22Rv1 (cell line): ENCODE data around the gene MAP4K4.

ENCODE experiments used
- H3K27ac ChIP-seq: fragments of 450-650 bp; 2 replicates; pipeline ENCODE4 v1.5.1; 2017
- ZFX ChIP-seq: fragments of 450-650 bp; IDR thresholded peaks from 2 replicates; pipeline ENCODE4 v1.6.1; 2017; ENCODE audit warnings: antibody characterized with exemption, borderline replicate concordance
- TF ChIP-seq, protein P1 (sequence below): fragments of 450-650 bp; IDR thresholded peaks from 2 replicates; pipeline ENCODE4 v1.5.1; 2017; ENCODE audit warnings: mild to moderate bottlenecking

The MAP4K4 gene

DNA sequence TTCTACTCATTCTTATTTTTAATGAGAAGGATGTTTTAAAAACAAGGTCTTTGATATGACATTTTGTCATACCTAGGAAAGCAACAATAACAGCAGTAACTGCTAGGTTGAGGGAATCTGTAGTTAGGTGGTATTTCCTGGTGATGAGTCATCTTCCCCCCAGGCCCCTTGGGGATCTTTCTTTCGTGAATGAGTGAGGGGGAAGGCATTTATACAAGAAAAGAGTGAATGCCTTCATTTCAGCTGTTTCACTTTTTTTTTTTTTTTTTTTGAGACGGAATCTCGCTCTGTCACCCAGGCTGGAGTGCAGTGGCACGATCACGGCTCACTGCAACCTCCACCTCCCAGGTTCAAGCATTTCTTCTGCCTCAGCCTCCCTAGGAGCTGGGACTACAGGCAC, 108.6 kb downstream of the MAP4K4 start:
- no peak for TF ChIP-seq ZFX
- TF ChIP-seq, protein P1, sequence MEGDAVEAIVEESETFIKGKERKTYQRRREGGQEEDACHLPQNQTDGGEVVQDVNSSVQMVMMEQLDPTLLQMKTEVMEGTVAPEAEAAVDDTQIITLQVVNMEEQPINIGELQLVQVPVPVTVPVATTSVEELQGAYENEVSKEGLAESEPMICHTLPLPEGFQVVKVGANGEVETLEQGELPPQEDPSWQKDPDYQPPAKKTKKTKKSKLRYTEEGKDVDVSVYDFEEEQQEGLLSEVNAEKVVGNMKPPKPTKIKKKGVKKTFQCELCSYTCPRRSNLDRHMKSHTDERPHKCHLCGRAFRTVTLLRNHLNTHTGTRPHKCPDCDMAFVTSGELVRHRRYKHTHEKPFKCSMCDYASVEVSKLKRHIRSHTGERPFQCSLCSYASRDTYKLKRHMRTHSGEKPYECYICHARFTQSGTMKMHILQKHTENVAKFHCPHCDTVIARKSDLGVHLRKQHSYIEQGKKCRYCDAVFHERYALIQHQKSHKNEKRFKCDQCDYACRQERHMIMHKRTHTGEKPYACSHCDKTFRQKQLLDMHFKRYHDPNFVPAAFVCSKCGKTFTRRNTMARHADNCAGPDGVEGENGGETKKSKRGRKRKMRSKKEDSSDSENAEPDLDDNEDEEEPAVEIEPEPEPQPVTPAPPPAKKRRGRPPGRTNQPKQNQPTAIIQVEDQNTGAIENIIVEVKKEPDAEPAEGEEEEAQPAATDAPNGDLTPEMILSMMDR = no peak
- H3K27ac ChIP-seq = no peak overlapping the region

DNA sequence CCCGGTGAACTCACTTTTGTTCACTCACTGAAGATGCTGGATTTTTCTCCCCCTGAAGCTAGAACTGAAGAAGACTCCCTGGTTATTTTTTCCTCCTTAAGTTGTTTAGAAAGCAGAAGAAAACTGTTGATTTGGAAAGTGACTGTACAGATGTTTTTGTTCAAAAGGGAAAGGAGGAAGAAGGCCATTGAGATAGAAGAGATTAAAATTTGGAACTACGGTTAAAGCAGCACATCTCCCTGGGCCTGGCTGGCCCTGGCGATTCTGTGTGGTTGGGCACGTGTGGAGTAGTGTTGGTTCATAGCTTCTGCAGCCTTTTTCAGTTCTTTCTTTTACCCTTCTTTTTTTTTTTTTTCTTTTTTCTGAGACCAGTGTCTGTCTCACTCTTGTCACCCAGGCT, 109.2 kb downstream of the MAP4K4 start:
- no peak overlapping the region for H3K27ac ChIP-seq

DNA sequence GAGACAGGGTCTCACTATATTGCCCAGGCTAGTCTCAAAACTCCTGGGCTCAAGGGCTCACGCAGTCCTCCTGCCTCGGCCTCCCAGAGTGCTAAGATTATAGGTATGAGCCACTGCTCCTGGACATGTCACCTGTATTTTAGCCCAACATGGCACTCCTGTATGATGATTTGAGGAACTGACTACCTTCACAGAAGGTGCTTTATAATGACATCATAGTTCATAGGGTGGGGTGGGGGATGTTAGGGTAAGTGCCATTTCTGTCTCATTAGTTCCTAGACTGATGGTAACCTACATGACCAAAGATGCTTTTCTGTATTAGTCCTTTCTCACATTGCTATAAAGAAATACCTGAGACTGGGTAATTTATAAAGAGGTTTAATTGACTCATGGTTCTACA, 109.7 kb downstream of the MAP4K4 start:
- no peak overlapping the region for H3K27ac ChIP-seq
- TF ChIP-seq, protein P1 = no peak
- TF ChIP-seq ZFX = no peak

More for the DNA sequence above, 109.2 kb downstream of the MAP4K4 start:
- TF ChIP-seq, protein P1 = no peak
- TF ChIP-seq ZFX = no peak

DNA sequence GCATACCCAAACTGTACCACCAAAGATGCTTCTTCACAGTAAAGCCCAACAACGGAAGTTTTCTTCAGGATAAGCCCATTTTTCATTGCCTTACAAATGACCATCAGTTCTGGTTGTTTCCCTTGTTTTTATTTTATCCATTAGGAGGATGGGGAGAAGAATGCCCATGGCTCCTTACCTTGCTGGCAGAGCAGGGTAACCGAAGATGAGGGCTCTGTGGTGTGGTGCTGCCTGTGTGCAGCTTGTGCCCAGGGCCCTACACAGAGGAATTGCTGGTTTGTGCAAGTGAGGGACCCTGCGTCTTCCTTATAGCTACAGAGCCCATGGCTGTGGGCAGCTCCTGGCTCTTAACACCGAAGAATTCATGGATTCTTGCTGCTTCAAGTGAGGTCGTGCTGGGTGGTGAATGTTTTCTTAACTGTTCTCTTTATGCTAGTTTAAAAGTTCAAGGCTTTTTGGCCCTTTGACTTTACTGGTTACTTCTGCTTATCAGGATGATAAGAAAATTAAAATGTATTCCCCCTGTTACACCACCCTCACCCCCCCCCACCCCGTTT, 110.6 kb downstream of the MAP4K4 start:
- no peak for TF ChIP-seq ZFX
- TF ChIP-seq, protein P1 = no peak
- H3K27ac ChIP-seq = no peak overlapping the region

DNA sequence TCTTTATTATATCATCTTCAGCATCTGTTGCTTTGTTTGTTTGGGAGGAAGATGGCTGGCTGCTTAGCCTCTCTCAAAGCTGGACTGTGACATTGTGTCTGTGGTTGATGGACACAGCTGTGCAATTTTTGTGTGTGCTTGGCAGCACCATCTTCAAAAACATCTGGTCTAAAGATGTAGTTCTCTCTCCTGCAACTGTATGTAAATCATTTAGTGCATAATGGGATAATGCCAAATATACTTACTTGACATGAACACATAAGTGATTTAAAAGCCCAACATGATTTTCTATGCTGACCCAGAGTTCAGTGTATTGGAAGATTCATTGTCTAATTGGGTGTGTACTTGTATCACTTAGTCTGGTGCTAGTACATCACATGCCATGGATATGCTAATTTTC, 112.2 kb downstream of the MAP4K4 start:
- TF ChIP-seq, protein P1 = no peak
- TF ChIP-seq ZFX = no peak

DNA sequence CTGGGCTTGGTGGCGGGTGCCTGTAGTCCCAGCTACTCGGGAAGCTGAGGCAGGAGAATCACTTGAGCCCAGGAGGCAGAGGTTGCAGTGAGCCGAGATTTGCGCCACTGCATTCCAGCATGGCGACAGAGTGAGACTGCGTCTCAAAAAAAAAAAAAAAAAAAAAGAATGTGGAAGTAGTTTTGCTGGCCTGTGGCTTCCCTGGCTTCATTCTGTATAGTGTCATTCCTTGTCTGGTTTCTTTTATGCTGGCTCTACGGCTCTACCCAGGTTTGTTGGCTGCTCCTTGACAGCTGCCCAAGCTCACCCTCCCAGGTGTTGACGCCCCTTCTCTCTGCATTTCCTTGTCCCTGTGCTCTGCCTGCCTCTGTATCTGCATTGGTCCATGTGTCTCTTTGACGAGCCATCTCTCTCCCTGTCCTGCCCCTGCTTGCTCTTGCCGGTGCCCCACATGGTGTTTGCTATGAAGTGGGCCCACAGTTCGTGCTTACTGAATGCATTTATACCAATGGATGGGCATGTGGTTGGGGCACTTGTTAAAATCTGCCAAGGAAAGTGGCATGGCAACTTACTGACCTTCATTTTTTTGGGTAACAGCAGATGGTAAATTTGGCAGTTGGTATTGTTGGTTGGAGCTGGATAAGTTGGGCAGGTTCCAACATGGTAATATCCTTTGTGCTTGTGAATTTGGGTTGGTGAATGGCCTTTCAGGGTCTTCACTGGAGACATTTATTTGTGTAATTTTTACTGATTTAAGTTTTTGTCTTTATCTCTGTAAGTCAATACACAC, 113.9 kb downstream of the MAP4K4 start:
- no peak for TF ChIP-seq ZFX
- TF ChIP-seq, protein P1 = no peak
- no peak overlapping the region for H3K27ac ChIP-seq

More for the DNA sequence above, 112.2 kb downstream of the MAP4K4 start:
- H3K27ac ChIP-seq = no peak overlapping the region

DNA sequence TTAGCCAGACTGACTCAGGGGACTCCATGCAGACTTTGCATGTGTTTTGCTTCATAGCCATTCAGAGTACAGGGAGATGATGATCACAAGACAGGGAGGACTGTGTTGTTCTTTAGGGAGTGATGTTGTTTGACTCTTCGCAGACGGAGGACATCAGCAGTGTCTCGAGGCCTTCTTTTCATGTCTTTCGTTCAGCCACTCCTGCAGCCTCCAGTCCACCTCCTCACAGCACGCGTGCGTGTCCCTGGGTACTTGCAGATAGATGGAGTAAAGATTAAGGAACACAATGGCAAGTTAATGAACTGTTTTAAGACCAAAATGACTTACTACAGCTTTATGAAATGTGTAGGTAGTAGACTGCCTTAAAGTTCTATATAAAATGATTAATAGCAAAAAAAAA, 114.7 kb downstream of the MAP4K4 start:
- no peak for TF ChIP-seq ZFX
- TF ChIP-seq, protein P1 = no peak
- H3K27ac ChIP-seq = no peak overlapping the region
